Neural cell (in vitro differentiated cells): ENCODE data around the gene PRR14. TPM values are rescaled to one million over a fixed set of nuclear protein-coding genes. Genes with fewer than 3 reads are reported as not detected.

Experiments used
- H2AFZ ChIP-seq: fragments of 200-600, 300-800 bp; sonication (generic), shearing (Covaris generic); 2 replicates; pipeline ENCODE4 v1.6.0; 2014; ENCODE audit warnings: low read depth, mild to moderate bottlenecking, antibody characterized with exemption, low read length, moderate library complexity
- H3F3A ChIP-seq: fragments of 200-600 bp; shearing (Covaris generic); 2 replicates; pipeline ENCODE4 v1.6.1; 2016; ENCODE audit warnings: mild to moderate bottlenecking, moderate library complexity, mixed read lengths, antibody characterized with exemption, low read length; ENCODE audit not compliant: insufficient read depth, poor library complexity, severe bottlenecking
- H3K27ac ChIP-seq: fragments of 200-600, 300-800 bp; sonication (generic), shearing (Covaris generic); 2 replicates; pipeline ENCODE4 v1.5.1; 2014; ENCODE audit warnings: mild to moderate bottlenecking, low read length, moderate library complexity
- H3K27me3 ChIP-seq: fragments of 300-800, 200-600 bp; sonication (generic), shearing (Covaris generic); 2 replicates; pipeline ENCODE4 v1.6.0; 2014; ENCODE audit warnings: mild to moderate bottlenecking, low read depth, low read length, moderate library complexity; ENCODE audit not compliant: insufficient read depth
- H3K36me3 ChIP-seq: fragments of 300-800, 200-600 bp; sonication (generic), shearing (Covaris generic); 2 replicates; pipeline ENCODE4 v1.5.1; 2014; ENCODE audit warnings: mild to moderate bottlenecking, antibody characterized with exemption, low read length, moderate library complexity; ENCODE audit not compliant: insufficient read depth
- H3K4me2 ChIP-seq: fragments of 300-800, 200-600 bp; sonication (generic), shearing (Covaris generic); 2 replicates; pipeline ENCODE4 v1.6.0; 2014; ENCODE audit warnings: mild to moderate bottlenecking, low read length
- H3K4me3 ChIP-seq: fragments of 300-800, 200-600 bp; sonication (generic), shearing (Covaris generic); 2 replicates; pipeline ENCODE4 v1.5.1; 2014; ENCODE audit warnings: mild to moderate bottlenecking, low read length, moderate library complexity
- H3K79me2 ChIP-seq: fragments of 200-600 bp; shearing (Covaris generic); replicated peaks from 2 replicates; pipeline ENCODE4 v1.6.0; 2014; ENCODE audit warnings: mild to moderate bottlenecking, low read length, moderate library complexity; ENCODE audit not compliant: insufficient read depth
- H3K9ac ChIP-seq: fragments of 300-800, 200-600 bp; sonication (generic), shearing (Covaris generic); 2 replicates; pipeline ENCODE4 v1.6.1; 2016; ENCODE audit warnings: mild to moderate bottlenecking, low read length, mixed read lengths
- H3K9me2 ChIP-seq: fragments of 200-600 bp; shearing (Covaris generic); 2 replicates; pipeline ENCODE4 v1.6.1; 2016; ENCODE audit warnings: mild to moderate bottlenecking, low read length, mixed read lengths; ENCODE audit not compliant: insufficient read depth
- H3K9me3 ChIP-seq: fragments of 200-600, 300-800 bp; sonication (generic), shearing (Covaris generic); 2 replicates; pipeline ENCODE4 v1.6.1; 2016; ENCODE audit warnings: mild to moderate bottlenecking, mixed run types, low read length, moderate library complexity, mixed read lengths
- H4K20me1 ChIP-seq: fragments of 200-600 bp; shearing (Covaris generic); 2 replicates; pipeline ENCODE4 v1.6.1; 2016; ENCODE audit warnings: mild to moderate bottlenecking, mixed run types; ENCODE audit not compliant: insufficient read depth
- CTCF ChIP-seq: fragments of 450-650 bp; IDR thresholded peaks from 2 replicates; pipeline ENCODE4 v1.5.1; 2014; ENCODE audit warnings: antibody characterized with exemption, mild to moderate bottlenecking, moderate library complexity; ENCODE audit not compliant: poor library complexity, severe bottlenecking
- EP300 ChIP-seq: fragments of 450-650 bp; conservative IDR thresholded peaks from 2 replicates; pipeline ENCODE4 v1.6.1; 2014; ENCODE audit warnings: antibody characterized with exemption, mild to moderate bottlenecking, moderate library complexity; ENCODE audit not compliant: poor library complexity, severe bottlenecking
- EZH2 ChIP-seq: fragments of 200-600, 300-800 bp; shearing (Covaris generic), sonication (generic); IDR thresholded peaks from 2 replicates; pipeline ENCODE4 v1.6.1; 2014; ENCODE audit warnings: antibody characterized with exemption, low read length, borderline replicate concordance, mild to moderate bottlenecking; ENCODE audit not compliant: insufficient read depth, poor library complexity, severe bottlenecking
- MXI1 ChIP-seq: fragments of 450-650 bp; conservative IDR thresholded peaks from 2 replicates; pipeline ENCODE4 v1.6.1; 2014; ENCODE audit warnings: antibody characterized with exemption, mild to moderate bottlenecking; ENCODE audit not compliant: poor library complexity, severe bottlenecking
- POLR2AphosphoS5 ChIP-seq: IDR thresholded peaks from 2 replicates; pipeline ENCODE4 v1.6.1; 2012
- RAD21 ChIP-seq: fragments of 450-650 bp; conservative IDR thresholded peaks from 2 replicates; pipeline ENCODE4 v1.6.1; 2014; ENCODE audit warnings: antibody characterized with exemption, mild to moderate bottlenecking, moderate library complexity
- REST ChIP-seq: IDR thresholded peaks from 2 replicates; pipeline ENCODE4 v1.6.1; 2012; ENCODE audit warnings: borderline replicate concordance
- SMC3 ChIP-seq: fragments of 450-650 bp; conservative IDR thresholded peaks from 2 replicates; pipeline ENCODE4 v1.6.1; 2014; ENCODE audit warnings: antibody characterized with exemption, mild to moderate bottlenecking, moderate library complexity; ENCODE audit not compliant: poor library complexity
- TAF1 ChIP-seq: IDR thresholded peaks from 2 replicates; pipeline ENCODE4 v1.6.1; 2012; ENCODE audit warnings: low read depth
- polyA plus RNA-seq: library from polyadenylated mRNA; depleted of rRNA; stranded (reverse); fragments of >200 nt; gene quantifications from 2 replicates; pipeline ENCODE4 v1.2.3, GENCODE V29; 2014

PRR14 gene
- polyA plus RNA-seq, 1 donor from 2014 or later, result 23.3 TPM

GRCh38 chr16:30660424-30661261 lies 9.9 kb downstream of the PRR14 start:
- no peak overlapping the region for H2AFZ ChIP-seq
- H3K9ac ChIP-seq, result peak overlapping the region; percentile 93
- H3K27ac ChIP-seq, result peak overlapping the region; percentile 80
- TF ChIP-seq CTCF (no peak), EZH2 (no peak), TAF1 (no peak), EP300 (no peak), RAD21 (no peak), REST (no peak), MXI1 (no peak), POLR2AphosphoS5 (no peak), SMC3 (no peak)
- H3K4me3 ChIP-seq, result peak overlapping the region; percentile 94
- H3K9me2 ChIP-seq, result no peaks in the 10 kb centered on the region
- no peaks in the 10 kb centered on the region for H3K27me3 ChIP-seq
- H3F3A ChIP-seq, result peaks cover 6% of the 10 kb centered on the region
- no peaks in the 10 kb centered on the region for H4K20me1 ChIP-seq
- peaks cover 39% of the 10 kb centered on the region for H3K79me2 ChIP-seq
- H3K9me3 ChIP-seq, result no peaks in the 10 kb centered on the region
- peak overlapping the region; percentile 82 for H3K4me2 ChIP-seq
- peaks cover 8% of the 10 kb centered on the region for H3K36me3 ChIP-seq

GRCh38 chr16:30662449-30662848 lies 11.7 kb downstream of the PRR14 start:
- H3K27ac ChIP-seq, result no peak overlapping the region
- peaks cover 8% of the 10 kb centered on the region for H3K36me3 ChIP-seq
- H4K20me1 ChIP-seq, result no peaks in the 10 kb centered on the region
- peaks cover 39% of the 10 kb centered on the region for H3K79me2 ChIP-seq
- peaks cover 2% of the 10 kb centered on the region for H3F3A ChIP-seq
- no peaks in the 10 kb centered on the region for H3K9me3 ChIP-seq
- H3K9ac ChIP-seq, result no peak overlapping the region
- H3K4me3 ChIP-seq, result no peak overlapping the region
- TF ChIP-seq EZH2 (no peak), RAD21 (no peak), REST (no peak), TAF1 (no peak), POLR2AphosphoS5 (no peak), EP300 (no peak), MXI1 (no peak), CTCF (no peak), SMC3 (no peak)
- no peaks in the 10 kb centered on the region for H3K9me2 ChIP-seq
- H3K4me2 ChIP-seq, result no peak overlapping the region
- no peak overlapping the region for H2AFZ ChIP-seq
- no peaks in the 10 kb centered on the region for H3K27me3 ChIP-seq
